NCI-H748 (cell line): ENCODE results near the gene SCIMP.
"Not testable (repeated sequence)": the region's sequence is repeated elsewhere in the genome, so short reads cannot be mapped to it uniquely, and the experiment has no call there.

Experiments used
- DNase-seq: peaks from one replicate; lab custom pipeline; 2025; ENCODE audit not compliant: unreplicated experiment; lab: John Stamatoyannopoulos, UW

SCIMP gene

GRCh38 chr17:5234645-5235576 lies at the start of gene SCIMP:
SCIMP (minus strand) TSS chr17:5234860; CDS start chr17:5234755, 105 bp downstream.
- no peak for DNase-seq

- DNase-seq = no peak
Observed at GRCh38 chr17:5283571-5284315, 49.1 kb upstream of the SCIMP start.

GRCh38 chr17:5282642-5283217 lies 48.1 kb upstream of the SCIMP start:
- DNase-seq = peak; percentile 52

GRCh38 chr17:5281814-5282641 lies 47.4 kb upstream of the SCIMP start, which contains the start of gene RABEP1:
RABEP1 (plus strand) TSS chr17:5282284; CDS start chr17:5282487, 203 bp downstream.
- peak; percentile 93 for DNase-seq

GRCh38 chr17:5272322-5272721 lies 37.7 kb upstream of the SCIMP start:
- DNase-seq = no peak

GRCh38 chr17:5269241-5269960 lies 34.7 kb upstream of the SCIMP start:
- DNase-seq = no peak

- no peak for DNase-seq
Observed at GRCh38 chr17:5264893-5265292, 30.2 kb upstream of the SCIMP start.

GRCh38 chr17:5263441-5263840 lies 28.8 kb upstream of the SCIMP start:
- DNase-seq = no peak

GRCh38 chr17:5262416-5262991 lies 27.8 kb upstream of the SCIMP start:
- no peak for DNase-seq

- no peak for DNase-seq
Observed at GRCh38 chr17:5260542-5260941, 25.9 kb upstream of the SCIMP start.

GRCh38 chr17:5257124-5257523 lies 22.5 kb upstream of the SCIMP start:
- no peak for DNase-seq

GRCh38 chr17:5254903-5255521 lies 20.4 kb upstream of the SCIMP start:
- no peak for DNase-seq

GRCh38 chr17:5254414-5254813 lies 19.8 kb upstream of the SCIMP start:
- DNase-seq = no peak

GRCh38 chr17:5249615-5250014 lies 15.0 kb upstream of the SCIMP start:
- peak; percentile 84 for DNase-seq

GRCh38 chr17:5248821-5249479 lies 14.3 kb upstream of the SCIMP start:
- no peak for DNase-seq

- DNase-seq = no peak
Observed at GRCh38 chr17:5247621-5248020, 13.0 kb upstream of the SCIMP start.

GRCh38 chr17:5241861-5242671 lies 7.4 kb upstream of the SCIMP start:
- no peak for DNase-seq

- DNase-seq = not testable (repeated sequence)
Observed at GRCh38 chr17:5239769-5240168, 5.1 kb upstream of the SCIMP start.
